ENCODE data around the gene PPP1CA. TPM values are rescaled to one million over a fixed set of nuclear protein-coding genes. Genes with fewer than 3 reads are reported as not detected.

The PPP1CA gene
- 208 and 213 TPM in 2 replicates for polyA plus RNA-seq (2013)

DNA sequence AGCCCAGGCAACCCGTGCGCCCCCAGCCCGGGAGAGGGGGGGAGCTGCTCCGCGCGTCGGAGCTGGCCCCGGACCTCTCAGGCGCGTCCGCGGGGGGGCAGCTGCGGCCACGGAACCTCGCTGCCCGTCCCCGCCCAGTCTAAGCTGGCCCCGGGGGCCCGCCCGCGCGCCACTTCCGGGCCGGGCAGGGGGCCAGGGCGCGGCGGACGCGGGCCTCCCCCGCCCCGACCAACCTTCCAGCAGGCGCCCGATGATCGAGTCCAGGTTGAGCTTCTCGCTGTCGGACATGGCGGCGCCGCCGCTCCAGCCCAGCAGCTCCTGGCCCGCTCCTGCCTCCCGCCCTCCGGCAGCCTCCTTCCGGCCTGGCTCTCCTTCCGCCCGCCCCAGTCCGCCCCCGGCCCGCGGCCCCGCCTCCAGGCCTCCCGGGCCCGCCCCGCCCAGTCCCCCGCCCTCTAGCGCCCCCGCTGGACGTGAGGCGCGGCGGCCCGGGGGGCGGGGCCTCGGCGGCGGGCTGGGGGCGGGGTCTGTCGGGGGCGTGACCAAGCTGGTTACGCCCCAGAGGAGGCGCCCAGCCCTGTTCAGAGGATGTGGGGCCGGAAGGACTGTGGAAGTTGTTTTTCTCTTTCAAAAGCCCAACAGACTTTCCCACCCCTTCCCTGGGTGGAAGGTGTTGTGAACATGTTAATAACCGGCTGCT, at the start of gene PPP1CA:
Gene PPP1CA (minus strand): TSS at position 364 of the 697 bp plus-strand sequence. CDS start 76 bp downstream, at position 288.
- H3K4me1 ChIP-seq (ENCODE audit: control insufficient read depth in 1 of 2, insufficient read depth in 2 of 2, low read length in 2 of 2): peaks cover 12 to 18% of the 10 kb centered on the region in 2 experiments
- WGBS (ENCODE audit: extremely low coverage, insufficient coverage, insufficient read length): no CpG with 5 or more reads among the region's 73 CpGs

DNA sequence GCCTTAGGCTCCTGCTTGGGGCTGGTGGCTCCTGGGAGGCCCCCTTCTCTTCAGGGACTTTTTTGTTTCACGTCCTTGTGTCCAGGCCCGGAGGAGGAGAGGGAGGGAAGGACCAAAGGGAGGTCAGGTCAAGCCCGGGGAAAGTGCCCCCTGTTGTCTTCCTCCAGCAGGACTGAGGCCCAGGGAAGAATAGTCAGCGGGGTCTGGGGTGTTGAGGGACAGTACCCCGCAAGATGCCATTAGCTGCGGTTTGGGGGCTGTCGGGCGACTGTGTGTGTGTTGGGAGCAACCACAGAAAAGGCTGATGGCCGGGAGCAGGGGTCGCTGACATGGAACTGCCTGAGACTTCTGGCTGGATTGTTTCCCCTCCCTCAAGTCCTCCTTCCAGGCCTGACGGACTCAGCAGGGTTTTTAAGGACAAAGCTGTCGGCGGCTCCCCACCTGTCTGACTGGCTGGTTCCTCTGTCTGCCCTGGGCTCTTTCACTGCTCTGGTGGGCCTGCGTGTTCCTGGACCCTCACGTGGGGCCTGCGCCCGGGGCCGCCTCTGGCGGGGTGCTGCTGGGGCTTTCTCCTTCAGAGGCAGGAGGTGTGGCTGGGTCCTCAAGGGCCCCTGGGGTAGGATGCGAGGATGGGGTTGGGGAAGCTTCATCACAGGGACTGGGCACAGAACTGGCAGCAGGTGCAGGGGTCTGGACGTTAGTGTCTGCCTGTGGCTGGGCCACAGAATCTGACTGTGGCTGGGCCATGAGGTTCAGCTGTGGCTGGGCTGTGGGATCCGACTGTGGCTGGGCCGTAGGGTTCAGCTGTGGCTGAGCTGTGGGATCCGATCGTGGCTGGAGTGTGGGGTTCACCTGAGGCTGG, 49.4 kb upstream of the PPP1CA start:
- no peak overlapping the region for H3K4me3 ChIP-seq (ENCODE audit: low read depth, low read length)

More for the DNA sequence above, at the start of gene PPP1CA:
- Histone ChIP-seq H2BK120ac (ENCODE audit: insufficient read depth, low read length, poor library complexity) (peak within 1 kb of the TSS; percentile 85), H3K14ac (ENCODE audit: low read length) (peak within 1 kb of the TSS; percentile 93), H2AK5ac (ENCODE audit: low read length) (peak within 1 kb of the TSS; percentile 86), H3K27me3 (ENCODE audit: insufficient read depth, low read length) (no peaks in the 10 kb centered on the region), H3K9ac (ENCODE audit: low read length) (peak within 1 kb of the TSS; percentile 98), H3K4me3 (ENCODE audit: low read depth, low read length) (peak within 1 kb of the TSS; percentile 91), H4K91ac (ENCODE audit: low read depth, low read length) (peak within 1 kb of the TSS; percentile 97), H3K36me3 (ENCODE audit: control insufficient read depth in 1 of 2, insufficient read depth in 2 of 2, low read length in 2 of 2) (peaks cover 32 to 37% of the 10 kb centered on the region in 2 experiments), H3K18ac (ENCODE audit: low read length) (peak within 1 kb of the TSS; percentile 92), H2BK12ac (ENCODE audit: low read length) (peak within 1 kb of the TSS; percentile 42), H3K9me3 (ENCODE audit: insufficient read depth, low read depth, low read length) (no peaks in the 10 kb centered on the region), H3K4me2 (ENCODE audit: low read length) (peak within 1 kb of the TSS; percentile 79), H4K8ac (ENCODE audit: low read depth, low read length) (peak within 1 kb of the TSS; percentile 99), H3K23ac (ENCODE audit: low read length) (no peak within 1 kb of the TSS), H3K79me2 (ENCODE audit: control insufficient read depth, insufficient read depth, low read length, poor library complexity) (peaks cover 13% of the 10 kb centered on the region), H2BK5ac (ENCODE audit: low read depth, low read length, poor library complexity) (peak within 1 kb of the TSS; percentile 97), H3K4ac (ENCODE audit: low read depth, low read length) (peak within 1 kb of the TSS; percentile 99), H4K12ac (ENCODE audit: low read depth, low read length) (peak within 1 kb of the TSS; percentile 91), H3K27ac (ENCODE audit: low read depth, low read length) (peak within 1 kb of the TSS; percentile 96), H2AFZ (ENCODE audit: insufficient read depth, low read length, poor library complexity) (peak within 1 kb of the TSS; percentile 99), H3K79me1 (ENCODE audit: low read length) (peaks cover 10% of the 10 kb centered on the region)
- DNase-seq: peak; percentile 71 to 85

DNA sequence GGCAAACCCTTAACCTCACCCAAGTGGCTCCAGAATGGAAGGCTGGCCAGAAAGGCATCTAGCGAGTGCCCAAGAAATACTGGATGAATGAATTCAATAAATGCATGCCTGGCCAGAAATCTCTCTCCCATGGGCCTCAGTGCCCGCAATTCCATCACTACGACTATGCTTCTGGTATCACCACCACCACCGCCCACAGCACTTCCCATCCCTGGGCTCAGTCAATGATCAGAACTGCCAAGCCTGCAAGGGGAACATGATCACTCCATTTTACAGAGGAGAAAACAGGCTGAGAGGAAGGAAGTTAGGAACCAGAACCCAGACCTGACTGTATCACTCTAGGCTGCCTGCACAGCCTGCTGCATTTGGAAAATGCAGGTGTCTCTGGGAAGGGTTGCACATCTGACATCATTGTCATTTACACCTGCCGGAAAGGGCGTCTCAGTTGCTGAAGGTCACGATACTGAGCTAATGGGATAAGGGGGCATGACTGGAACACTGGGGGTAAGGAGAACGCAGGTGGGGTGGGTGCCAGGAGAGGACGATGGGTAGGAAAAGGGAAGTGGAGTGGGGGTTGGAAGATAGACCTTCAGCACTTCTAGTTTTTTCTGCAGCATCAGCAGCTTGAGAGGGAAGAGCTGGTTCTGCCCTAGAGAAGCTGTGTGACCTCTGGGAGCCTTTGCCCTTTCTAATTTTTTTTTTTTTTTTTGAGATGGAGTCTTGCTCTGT, 47.6 kb upstream of the PPP1CA start:
- Histone ChIP-seq H3K9ac (ENCODE audit: low read length) (no peak overlapping the region), H3K18ac (ENCODE audit: low read length) (no peak overlapping the region), H2BK5ac (ENCODE audit: low read depth, low read length, poor library complexity) (no peak overlapping the region), H2BK120ac (ENCODE audit: insufficient read depth, low read length, poor library complexity) (no peak overlapping the region), H3K9me3 (ENCODE audit: insufficient read depth, low read depth, low read length) (peaks cover 4% of the 10 kb centered on the region), H3K4ac (ENCODE audit: low read depth, low read length) (no peak overlapping the region), H2BK12ac (ENCODE audit: low read length) (no peak overlapping the region), H2AK5ac (ENCODE audit: low read length) (no peak overlapping the region), H3K36me3 (ENCODE audit: control insufficient read depth in 1 of 2, insufficient read depth in 2 of 2, low read length in 2 of 2) (no peaks in the 10 kb centered on the region), H3K4me3 (ENCODE audit: low read depth, low read length) (no peak overlapping the region), H3K4me1 (ENCODE audit: control insufficient read depth in 1 of 2, insufficient read depth in 2 of 2, low read length in 2 of 2) (no peaks in the 10 kb centered on the region), H3K4me2 (ENCODE audit: low read length) (no peak overlapping the region), H3K27ac (ENCODE audit: low read depth, low read length) (no peak overlapping the region), H3K27me3 (ENCODE audit: insufficient read depth, low read length) (no peaks in the 10 kb centered on the region), H4K8ac (ENCODE audit: low read depth, low read length) (no peak overlapping the region), H4K91ac (ENCODE audit: low read depth, low read length) (no peak overlapping the region), H3K14ac (ENCODE audit: low read length) (no peak overlapping the region), H3K79me2 (ENCODE audit: control insufficient read depth, insufficient read depth, low read length, poor library complexity) (no peaks in the 10 kb centered on the region), H2AFZ (ENCODE audit: insufficient read depth, low read length, poor library complexity) (no peak overlapping the region), H3K79me1 (ENCODE audit: low read length) (peaks cover 3% of the 10 kb centered on the region), H4K12ac (ENCODE audit: low read depth, low read length) (no peak overlapping the region), H3K23ac (ENCODE audit: low read length) (no peak overlapping the region)
- no CpG with 5 or more reads among the region's 9 CpGs for WGBS (ENCODE audit: extremely low coverage, insufficient coverage, insufficient read length)
- DNase-seq: no peak

More for the DNA sequence above, 49.4 kb upstream of the PPP1CA start:
- Histone ChIP-seq H3K27ac (ENCODE audit: low read depth, low read length) (no peak overlapping the region), H2AK5ac (ENCODE audit: low read length) (no peak overlapping the region), H3K27me3 (ENCODE audit: insufficient read depth, low read length) (no peaks in the 10 kb centered on the region), H3K14ac (ENCODE audit: low read length) (no peak overlapping the region), H2AFZ (ENCODE audit: insufficient read depth, low read length, poor library complexity) (no peak overlapping the region), H2BK12ac (ENCODE audit: low read length) (no peak overlapping the region), H3K36me3 (ENCODE audit: control insufficient read depth in 1 of 2, insufficient read depth in 2 of 2, low read length in 2 of 2) (no peaks in the 10 kb centered on the region), H4K12ac (ENCODE audit: low read depth, low read length) (no peak overlapping the region), H3K4ac (ENCODE audit: low read depth, low read length) (no peak overlapping the region), H3K4me2 (ENCODE audit: low read length) (no peak overlapping the region), H3K9me3 (ENCODE audit: insufficient read depth, low read depth, low read length) (peaks cover 4% of the 10 kb centered on the region), H3K9ac (ENCODE audit: low read length) (no peak overlapping the region), H3K79me1 (ENCODE audit: low read length) (peaks cover 3% of the 10 kb centered on the region), H4K8ac (ENCODE audit: low read depth, low read length) (no peak overlapping the region), H3K18ac (ENCODE audit: low read length) (no peak overlapping the region), H3K79me2 (ENCODE audit: control insufficient read depth, insufficient read depth, low read length, poor library complexity) (no peaks in the 10 kb centered on the region), H2BK5ac (ENCODE audit: low read depth, low read length, poor library complexity) (no peak overlapping the region), H3K4me1 (ENCODE audit: control insufficient read depth in 1 of 2, insufficient read depth in 2 of 2, low read length in 2 of 2) (no peaks in the 10 kb centered on the region), H4K91ac (ENCODE audit: low read depth, low read length) (no peak overlapping the region), H3K23ac (ENCODE audit: low read length) (no peak overlapping the region), H2BK120ac (ENCODE audit: insufficient read depth, low read length, poor library complexity) (no peak overlapping the region)
- DNase-seq: no peak
- no CpG with 5 or more reads among the region's 25 CpGs for WGBS (ENCODE audit: extremely low coverage, insufficient coverage, insufficient read length)

DNA sequence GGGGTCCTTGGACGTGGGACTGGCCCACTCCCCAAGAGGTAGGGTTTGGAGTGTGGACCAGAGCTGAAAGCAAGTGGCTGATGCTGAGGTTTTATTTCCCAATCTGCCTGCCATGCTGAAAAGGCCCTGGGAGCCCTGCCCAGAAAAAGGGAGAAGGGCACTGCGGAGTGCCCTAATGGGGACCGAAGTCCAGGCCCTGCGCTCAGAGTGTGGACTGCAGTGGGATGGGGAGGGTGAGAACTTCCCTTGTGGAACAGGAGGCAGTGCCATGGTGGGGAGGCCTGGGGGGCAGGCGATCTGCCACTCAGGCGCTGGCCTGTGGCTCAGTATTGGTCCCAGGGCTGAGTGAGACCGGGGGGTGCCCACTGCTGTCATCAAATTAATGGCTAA, 46.6 kb upstream of the PPP1CA start:
- no peaks in the 10 kb centered on the region for H3K36me3 ChIP-seq (ENCODE audit: control insufficient read depth in 1 of 2, insufficient read depth in 2 of 2, low read length in 2 of 2)
- no peaks in the 10 kb centered on the region for H3K27me3 ChIP-seq (ENCODE audit: insufficient read depth, low read length)
- DNase-seq: no peak
- H3K4me2 ChIP-seq (ENCODE audit: low read length): no peak overlapping the region
- H2BK12ac ChIP-seq (ENCODE audit: low read length): no peak overlapping the region
- H2AK5ac ChIP-seq (ENCODE audit: low read length): no peak overlapping the region
- no peak overlapping the region for H3K4me3 ChIP-seq (ENCODE audit: low read depth, low read length)
- no peak overlapping the region for H4K8ac ChIP-seq (ENCODE audit: low read depth, low read length)
- H3K18ac ChIP-seq (ENCODE audit: low read length): no peak overlapping the region
- no peaks in the 10 kb centered on the region for H3K79me2 ChIP-seq (ENCODE audit: control insufficient read depth, insufficient read depth, low read length, poor library complexity)
- H2BK120ac ChIP-seq (ENCODE audit: insufficient read depth, low read length, poor library complexity): no peak overlapping the region
- no peak overlapping the region for H4K91ac ChIP-seq (ENCODE audit: low read depth, low read length)
- H3K79me1 ChIP-seq (ENCODE audit: low read length): peaks cover 5% of the 10 kb centered on the region
- H3K9ac ChIP-seq (ENCODE audit: low read length): no peak overlapping the region
- H3K23ac ChIP-seq (ENCODE audit: low read length): no peak overlapping the region
- no peak overlapping the region for H3K14ac ChIP-seq (ENCODE audit: low read length)
- H3K27ac ChIP-seq (ENCODE audit: low read depth, low read length): no peak overlapping the region
- no peak overlapping the region for H2AFZ ChIP-seq (ENCODE audit: insufficient read depth, low read length, poor library complexity)
- no peak overlapping the region for H4K12ac ChIP-seq (ENCODE audit: low read depth, low read length)
- no peaks in the 10 kb centered on the region for H3K4me1 ChIP-seq (ENCODE audit: control insufficient read depth in 1 of 2, insufficient read depth in 2 of 2, low read length in 2 of 2)
- no peak overlapping the region for H2BK5ac ChIP-seq (ENCODE audit: low read depth, low read length, poor library complexity)
- H3K4ac ChIP-seq (ENCODE audit: low read depth, low read length): no peak overlapping the region
- no CpG with 5 or more reads among the region's 7 CpGs for WGBS (ENCODE audit: extremely low coverage, insufficient coverage, insufficient read length)
- peaks cover 4% of the 10 kb centered on the region for H3K9me3 ChIP-seq (ENCODE audit: insufficient read depth, low read depth, low read length)
